ENCODE measurements around the gene TM9SF2.

- TF ChIP-seq POLR2A (IDR thresholded peaks at IDR 0.05) (no peak), CTCF (IDR thresholded peaks at IDR 0.05) (no peak)
These were observed 5.8 kb downstream of the TM9SF2 start for GRCh38 chr13:99507054-99507453.

Data from thyroid gland (tissue), 4 donors.